Right lobe of liver (tissue), 4 donors: ENCODE results near the gene FAM110A.

Experiments
- CTCF ChIP-seq, 4 donors: fragments of 200-600 bp in 3 of 4; fragments of 450-650 bp in 1 of 4; IDR thresholded peaks; one replicate each; pipeline versions ENCODE4 v1.5.1 to v1.8.0; 2016 to 2022; ENCODE audit warnings: antibody characterized with exemption in 4 of 4, mild to moderate bottlenecking in 2 of 4
- POLR2A ChIP-seq: fragments of 450-650 bp; IDR thresholded peaks from one replicate; pipeline ENCODE4 v1.6.1; 2017; ENCODE audit warnings: antibody characterized with exemption, mild to moderate bottlenecking
- donor health status: DM: no; HTN: no; CAD: no.
- donor health status: DM: no; HTN: no; CAD: no.
- donor health status: DM: no; HTN: yes; CAD: no.

DNA sequence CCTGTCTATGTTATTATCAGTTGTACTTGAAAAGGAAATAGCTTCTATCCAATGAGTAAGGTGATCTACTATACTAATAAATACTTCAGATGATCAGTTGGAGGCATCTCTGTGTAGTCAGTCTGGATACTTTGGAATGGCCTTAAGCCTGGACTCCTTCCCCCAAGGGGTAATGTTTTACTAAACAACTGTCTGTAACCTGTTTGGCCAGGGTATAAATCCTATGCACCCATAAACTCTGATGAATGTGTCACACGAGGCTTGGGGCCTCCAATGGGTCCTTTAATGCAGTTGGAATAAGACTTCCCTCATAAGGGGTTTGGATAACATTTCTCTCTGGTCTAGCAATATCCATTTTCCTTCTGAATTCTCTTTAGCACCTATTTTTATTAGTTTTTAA lies 45.7 kb upstream of the FAM110A start:
- TF ChIP-seq CTCF (IDR thresholded peaks at IDR 0.05) (no peak), POLR2A (no peak)
